HG03442 (cell line): Measurements from ENCODE around the gene ELF1.
"Not testable (repeated sequence)": the region's sequence is repeated elsewhere in the genome, so short reads cannot be mapped to it uniquely, and the experiment has no call there.

Experiments
- ATAC-seq: cut with Tn5 transposase; IDR thresholded peaks from one replicate; pipeline ENCODE4 v1.9.1; 2021; ENCODE audit warnings: mild to moderate bottlenecking, moderate library complexity; ENCODE audit not compliant: unreplicated experiment

ELF1 gene

DNA sequence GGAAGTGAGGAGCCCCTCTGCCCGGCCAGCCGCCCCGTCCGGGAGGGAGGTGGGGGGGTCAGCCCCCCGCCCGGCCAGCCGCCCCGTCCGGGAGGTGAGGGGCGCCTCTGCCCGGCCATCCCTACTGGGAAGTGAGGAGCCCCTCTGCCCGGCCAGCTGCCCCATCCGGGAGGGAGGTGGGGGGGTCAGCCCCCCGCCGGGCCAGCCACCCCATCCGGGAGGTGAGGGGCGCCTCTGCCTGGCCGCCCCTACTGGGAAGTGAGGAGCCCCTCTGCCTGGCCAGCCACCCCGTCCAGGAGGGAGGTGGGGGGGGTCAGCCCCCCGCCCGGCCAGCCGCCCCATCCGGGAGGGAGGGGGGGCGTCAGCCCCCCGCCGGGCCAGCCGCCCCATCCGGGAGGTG, 118.5 kb downstream of the ELF1 start:
- ATAC-seq, result not testable (repeated sequence)

DNA sequence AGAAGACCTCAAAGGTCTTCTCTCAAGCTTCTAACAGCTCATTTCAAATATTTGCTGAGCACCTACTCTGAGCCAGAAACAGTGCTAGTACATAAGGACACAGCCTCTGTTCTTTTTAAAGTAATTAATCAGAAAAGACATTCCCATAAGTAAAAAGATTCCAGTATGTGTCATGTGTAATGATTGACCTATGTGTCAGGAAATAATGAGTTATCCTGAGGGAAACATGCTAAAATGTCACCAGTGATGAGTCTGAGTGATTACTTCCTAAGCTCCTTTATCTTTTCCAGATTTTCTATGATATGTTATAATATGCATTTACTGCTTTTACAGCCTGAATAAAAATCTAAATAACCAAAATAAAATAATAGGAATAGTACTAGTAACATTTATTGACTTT, 122.1 kb downstream of the ELF1 start:
- ATAC-seq, result no peak

DNA sequence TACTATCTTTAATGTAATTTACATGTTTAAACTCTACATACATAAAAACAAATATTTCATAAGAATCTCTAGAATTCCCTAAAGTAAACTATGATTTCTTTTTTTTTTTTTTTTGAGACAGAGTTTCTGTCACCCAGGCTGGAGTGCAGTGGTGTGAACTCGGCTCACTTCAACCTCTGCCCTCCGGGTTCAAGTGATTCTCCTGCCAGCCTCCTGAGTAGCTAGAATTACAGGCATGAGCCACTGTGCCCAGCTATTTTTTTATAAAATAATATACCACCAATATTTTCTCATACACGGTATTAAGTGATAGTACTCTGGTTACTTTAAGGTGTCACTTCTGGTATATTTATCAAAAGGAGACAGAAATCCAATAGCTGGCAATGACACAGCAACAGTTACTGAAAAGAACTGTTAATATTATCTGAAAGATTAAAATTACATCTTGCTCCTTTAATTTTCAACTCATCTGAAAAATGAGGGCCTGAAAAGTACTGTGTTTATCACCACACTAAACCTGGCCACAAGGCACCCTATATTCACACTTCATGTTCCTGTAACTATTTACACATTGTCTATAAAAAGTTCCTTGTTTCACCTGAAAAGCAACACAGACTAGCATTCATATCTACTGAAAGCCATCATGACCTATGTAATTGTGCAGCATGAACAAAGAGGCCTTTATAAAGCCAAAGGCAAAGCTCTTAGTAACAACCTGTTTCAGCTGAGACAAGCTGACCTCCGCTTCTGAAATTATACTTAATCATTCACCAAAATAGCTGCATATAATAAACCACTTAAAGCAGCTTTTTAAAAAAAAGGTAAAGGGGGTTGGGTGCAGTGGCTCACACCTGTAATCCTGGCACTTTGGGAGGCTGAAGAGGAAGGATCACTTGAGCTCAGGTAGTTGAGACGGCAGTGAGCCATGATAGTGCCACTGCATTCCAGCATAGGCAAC, 123.6 kb downstream of the ELF1 start:
- no peak for ATAC-seq

GRCh38 chr13:40893573-40893972, 125.5 kb downstream of the ELF1 start:
- not testable (repeated sequence) for ATAC-seq

- ATAC-seq, result no peak
Measured at GRCh38 chr13:40886017-40886416, 133.1 kb downstream of the ELF1 start.

GRCh38 chr13:40884175-40884574, 134.9 kb downstream of the ELF1 start:
- not testable (repeated sequence) for ATAC-seq
